Colonic mucosa (tissue), 4 donors: ENCODE data around the gene TENT4B. TPM values are rescaled to one million over a fixed set of nuclear protein-coding genes. Genes with fewer than 3 reads are reported as not detected.

Experiments
- DNase-seq: peaks from one replicate; pipeline ENCODE4 v3.0.0-alpha.2; 2020
- H3K27ac ChIP-seq: fragments of 200-600 bp; one replicate; pipeline ENCODE4 v1.8.0; 2021
- H3K27me3 ChIP-seq: fragments of 200-600 bp; one replicate; pipeline ENCODE4 v1.8.0; 2021
- H3K36me3 ChIP-seq: fragments of 200-600 bp; one replicate; pipeline ENCODE4 v1.8.0; 2021
- H3K4me1 ChIP-seq: fragments of 200-600 bp; one replicate; pipeline ENCODE4 v1.8.0; 2021; ENCODE audit warnings: mild to moderate bottlenecking
- H3K4me3 ChIP-seq: fragments of 200-600 bp; one replicate; pipeline ENCODE4 v1.8.0; 2021
- H3K9ac ChIP-seq, 2 donors: one replicate each; pipeline ENCODE4 v1.7.0; 2013; ENCODE audit warnings: control low read depth in 2 of 2, low read depth in 2 of 2, low read length in 2 of 2
- H3K9me3 ChIP-seq: fragments of 200-600 bp; one replicate; pipeline ENCODE4 v1.8.0; 2021
- CTCF ChIP-seq: fragments of 200-600 bp; IDR thresholded peaks from one replicate; pipeline ENCODE4 v1.8.0; 2022; ENCODE audit warnings: antibody characterized with exemption, mild to moderate bottlenecking
- intact Hi-C: fragments of 100-400 bp; cut with DNase I; formaldehyde crosslinking; loops from one replicate; pipeline ENCODE4 v1.14.1; 2022
- total RNA-seq, 2 donors: library from RNA; stranded (reverse); fragmentation: NEBNext Ultra II Directional in 1 of 2; extraction: Animal tissue kit (Norgen Biotek cat#: 25700) in 1 of 2; gene quantifications; one replicate each; pipeline ENCODE4 v1.2.1, GENCODE V29; 2021
- donor health status: healthy.
- donor health status: DM: no; HTN: no; CAD: no.
- donor health status: DM: no; HTN: no; CAD: no.

TENT4B gene
- total RNA-seq, 2 donors from 2014 or later: 13.5 to 15.6 TPM

GRCh38 chr16:50173316-50173715 is 20.2 kb downstream of the TENT4B start:
- intact Hi-C loops: no loop called here
- Histone ChIP-seq H3K36me3 (no peaks in the 10 kb centered on the region), H3K27ac (no peak overlapping the region), H3K9me3 (no peaks in the 10 kb centered on the region), H3K4me3 (no peak overlapping the region), H3K9ac (no peak overlapping the region), H3K27me3 (no peaks in the 10 kb centered on the region), H3K4me1 (no peaks in the 10 kb centered on the region)
- DNase-seq: no peak
- no peak for TF ChIP-seq CTCF

DNA sequence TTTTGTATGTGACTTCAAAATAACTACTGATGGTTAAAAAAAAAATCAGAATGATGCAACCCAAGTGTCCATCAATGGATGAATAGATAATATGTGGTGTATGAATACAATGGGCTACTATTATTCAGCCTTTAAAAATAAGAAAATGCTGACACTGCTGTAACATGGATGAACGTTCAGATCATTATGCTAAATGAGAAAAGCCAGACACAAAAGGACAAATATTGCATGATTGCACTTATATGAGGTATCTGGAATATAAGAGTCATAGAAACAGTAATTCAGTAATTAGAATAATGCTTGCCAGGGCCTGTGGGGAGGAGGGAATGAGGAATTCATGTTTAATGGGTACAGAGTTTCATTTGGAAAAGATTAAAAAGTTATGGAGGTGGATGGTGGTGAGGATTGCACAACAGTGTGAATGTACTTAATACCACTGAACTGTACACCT is 25.4 kb downstream of the TENT4B start:
- Histone ChIP-seq H3K27me3 (no peaks in the 10 kb centered on the region), H3K27ac (no peak overlapping the region), H3K9ac (no peak overlapping the region), H3K4me3 (no peak overlapping the region), H3K9me3 (no peaks in the 10 kb centered on the region), H3K4me1 (no peaks in the 10 kb centered on the region), H3K36me3 (no peaks in the 10 kb centered on the region)
- no peak for TF ChIP-seq CTCF
- no peak for DNase-seq
- intact Hi-C loops: no loop called here

DNA sequence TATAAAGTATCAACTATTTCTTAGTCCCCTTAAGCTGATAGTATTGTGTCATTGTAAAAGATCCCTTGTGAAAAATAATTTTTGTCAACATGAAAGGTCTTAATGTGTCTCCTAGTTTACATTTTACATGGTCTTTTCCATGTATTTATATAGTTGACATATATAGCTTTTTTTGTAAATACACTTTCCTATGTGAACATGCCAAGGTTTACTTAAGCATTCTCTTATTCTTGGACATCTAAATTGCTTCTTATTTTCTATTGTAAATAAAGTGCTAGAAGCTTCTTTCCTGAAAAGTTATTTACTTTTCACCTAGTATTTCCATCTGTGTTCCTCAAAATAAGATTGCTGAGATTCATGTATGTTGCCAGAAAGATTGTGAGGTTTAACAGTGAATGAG is 29.3 kb downstream of the TENT4B start:
- no peaks in the 10 kb centered on the region for H3K36me3 ChIP-seq
- no peaks in the 10 kb centered on the region for H3K27me3 ChIP-seq
- H3K27ac ChIP-seq: no peak overlapping the region
- no peaks in the 10 kb centered on the region for H3K4me1 ChIP-seq
- H3K4me3 ChIP-seq: no peak overlapping the region
- H3K9ac ChIP-seq: no peak overlapping the region
- no peak for TF ChIP-seq CTCF
- no peaks in the 10 kb centered on the region for H3K9me3 ChIP-seq
- intact Hi-C loops: no loop called here
- no peak for DNase-seq

DNA sequence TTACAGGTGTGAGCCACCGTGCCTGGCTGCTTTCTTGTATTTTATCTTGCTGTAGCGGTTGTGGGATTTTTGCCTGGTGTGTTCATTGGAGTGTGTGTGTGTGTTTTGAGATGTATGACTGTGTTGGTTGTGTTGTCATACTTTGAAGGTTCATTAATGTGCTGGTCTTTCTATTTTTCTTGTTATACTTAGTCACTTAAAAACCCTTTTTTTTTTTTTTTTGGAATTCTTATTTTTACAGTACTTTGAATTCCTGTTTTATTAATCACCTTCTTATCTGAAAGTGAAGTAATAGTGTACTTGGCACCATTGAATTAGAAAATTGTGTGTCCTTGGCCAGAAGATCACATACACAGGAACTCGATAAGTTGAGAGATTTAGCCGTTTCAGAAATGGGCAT is 30.2 kb downstream of the TENT4B start:
- Histone ChIP-seq H3K9me3 (no peaks in the 10 kb centered on the region), H3K4me3 (no peak overlapping the region), H3K9ac (no peak overlapping the region), H3K36me3 (no peaks in the 10 kb centered on the region), H3K27me3 (no peaks in the 10 kb centered on the region), H3K27ac (no peak overlapping the region), H3K4me1 (no peaks in the 10 kb centered on the region)
- DNase-seq: no peak
- intact Hi-C loops: no loop called here
- no peak for TF ChIP-seq CTCF

- no peak for DNase-seq
- H3K27me3 ChIP-seq: no peaks in the 10 kb centered on the region
- H3K4me3 ChIP-seq: no peak overlapping the region
- no peaks in the 10 kb centered on the region for H3K4me1 ChIP-seq
- TF ChIP-seq CTCF: no peak
- intact Hi-C loops: no loop called here
- H3K9me3 ChIP-seq: no peaks in the 10 kb centered on the region
- H3K27ac ChIP-seq: no peak overlapping the region
- no peak overlapping the region for H3K9ac ChIP-seq
- no peaks in the 10 kb centered on the region for H3K36me3 ChIP-seq
Observed at GRCh38 chr16:50185005-50185505, 31.9 kb downstream of the TENT4B start.
